Osteoblast (primary cell): ENCODE results near the gene ZNF681. TPM values are rescaled to one million over a fixed set of nuclear protein-coding genes. Genes with fewer than 3 reads are reported as not detected.

Experiments used
- DNase-seq: peaks from one replicate; pipeline ENCODE4 v3.0.0; 2011; ENCODE audit warnings: low spot score, mixed read lengths; ENCODE audit not compliant: insufficient read length; ENCODE audit errors: missing footprints
- H2AFZ ChIP-seq: 2 replicates; pipeline ENCODE4 v1.6.0; 2011; ENCODE audit warnings: mild to moderate bottlenecking, low read length
- H3K27ac ChIP-seq: 2 replicates; pipeline ENCODE4 v1.5.1; 2011; ENCODE audit warnings: mild to moderate bottlenecking, low read depth, low read length, moderate library complexity
- H3K27me3 ChIP-seq: 2 replicates; pipeline ENCODE4 v1.6.0; 2012; ENCODE audit warnings: mild to moderate bottlenecking, control low read depth, inconsistent platforms, low read length, moderate library complexity; ENCODE audit not compliant: insufficient read depth
- H3K36me3 ChIP-seq: 2 replicates; pipeline ENCODE4 v1.5.1; 2011; ENCODE audit warnings: mild to moderate bottlenecking, low read length, control low read depth, moderate library complexity; ENCODE audit not compliant: insufficient read depth
- H3K4me1 ChIP-seq: 2 replicates; pipeline ENCODE4 v1.5.1; 2011; ENCODE audit warnings: mild to moderate bottlenecking, low read length, control low read depth, moderate library complexity; ENCODE audit not compliant: insufficient read depth
- H3K4me2 ChIP-seq: 2 replicates; pipeline ENCODE4 v1.6.0; 2011; ENCODE audit warnings: mild to moderate bottlenecking, low read length; ENCODE audit not compliant: insufficient read depth
- H3K4me3 ChIP-seq: fragments of 200-600 bp; sonication (generic); 3 replicates; pipeline ENCODE4 v1.5.1; 2012; ENCODE audit warnings: mild to moderate bottlenecking, low read length, inconsistent platforms; ENCODE audit not compliant: insufficient read depth
- H3K79me2 ChIP-seq: 2 replicates; pipeline ENCODE4 v1.6.0; 2012; ENCODE audit warnings: mild to moderate bottlenecking, low read length, control low read depth, inconsistent platforms; ENCODE audit not compliant: insufficient read depth
- H3K9me3 ChIP-seq: 2 replicates; pipeline ENCODE4 v1.5.1; 2011; ENCODE audit warnings: low read depth, low read length, control low read depth
- H4K20me1 ChIP-seq: 2 replicates; pipeline ENCODE4 v1.6.0; 2012; ENCODE audit warnings: mild to moderate bottlenecking, low read length, control low read depth; ENCODE audit not compliant: insufficient read depth
- total RNA-seq: library from RNA; depleted of rRNA; stranded (reverse); fragments of >200 nt; gene quantifications from 2 replicates; pipeline ENCODE4 v1.2.3, GENCODE V29; 2012
- TF ChIP-seq, protein P1 (sequence below): IDR thresholded peaks from 2 replicates; pipeline ENCODE4 v1.5.1; 2011; ENCODE audit warnings: mild to moderate bottlenecking, low read depth, low read length, moderate library complexity; ENCODE audit errors: extremely low read depth

The ZNF681 gene
- total RNA-seq, 1 donor = 0.36 TPM

DNA sequence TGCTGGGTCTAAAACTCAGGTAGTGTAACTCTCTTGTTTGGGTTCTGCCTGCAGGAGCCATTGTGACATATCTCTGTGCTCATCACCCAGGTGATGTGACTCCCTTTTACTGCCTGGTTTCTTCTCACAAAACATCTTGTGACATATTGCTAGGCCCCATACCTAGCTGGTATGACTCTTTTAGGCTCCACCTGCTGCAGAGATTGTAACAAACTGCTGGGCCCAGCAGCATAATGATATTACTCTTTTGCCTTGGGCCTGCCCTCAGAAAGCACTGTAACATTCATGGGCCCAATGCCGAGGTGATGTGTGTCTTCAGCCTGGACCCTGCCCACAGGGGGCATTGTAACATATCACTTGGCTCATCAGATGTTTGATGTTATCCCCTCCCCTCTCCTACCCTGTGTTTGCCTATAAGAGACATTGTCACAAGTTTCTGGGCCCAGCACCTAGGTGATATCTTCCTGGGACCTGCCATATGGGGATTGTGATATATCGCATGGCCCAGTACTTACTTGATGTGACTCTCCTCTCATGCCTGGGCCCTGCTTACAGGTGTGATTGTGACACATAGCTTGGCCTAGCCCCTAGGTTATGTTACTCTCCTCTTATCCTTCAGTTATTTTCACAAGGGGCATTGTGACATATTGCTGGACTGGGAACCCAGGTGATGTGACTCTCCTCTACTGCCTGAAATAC is 18.0 kb upstream of the ZNF681 start:
- Histone ChIP-seq H3K4me1 (no peaks in the 10 kb centered on the region), H4K20me1 (no peaks in the 10 kb centered on the region), H3K4me3 (no peak overlapping the region), H3K9me3 (no peaks in the 10 kb centered on the region), H3K79me2 (no peaks in the 10 kb centered on the region), H2AFZ (no peak overlapping the region), H3K27ac (no peak overlapping the region), H3K4me2 (no peak overlapping the region), H3K36me3 (no peaks in the 10 kb centered on the region), H3K27me3 (no peaks in the 10 kb centered on the region)
- no peak for DNase-seq
- TF ChIP-seq, protein P1, sequence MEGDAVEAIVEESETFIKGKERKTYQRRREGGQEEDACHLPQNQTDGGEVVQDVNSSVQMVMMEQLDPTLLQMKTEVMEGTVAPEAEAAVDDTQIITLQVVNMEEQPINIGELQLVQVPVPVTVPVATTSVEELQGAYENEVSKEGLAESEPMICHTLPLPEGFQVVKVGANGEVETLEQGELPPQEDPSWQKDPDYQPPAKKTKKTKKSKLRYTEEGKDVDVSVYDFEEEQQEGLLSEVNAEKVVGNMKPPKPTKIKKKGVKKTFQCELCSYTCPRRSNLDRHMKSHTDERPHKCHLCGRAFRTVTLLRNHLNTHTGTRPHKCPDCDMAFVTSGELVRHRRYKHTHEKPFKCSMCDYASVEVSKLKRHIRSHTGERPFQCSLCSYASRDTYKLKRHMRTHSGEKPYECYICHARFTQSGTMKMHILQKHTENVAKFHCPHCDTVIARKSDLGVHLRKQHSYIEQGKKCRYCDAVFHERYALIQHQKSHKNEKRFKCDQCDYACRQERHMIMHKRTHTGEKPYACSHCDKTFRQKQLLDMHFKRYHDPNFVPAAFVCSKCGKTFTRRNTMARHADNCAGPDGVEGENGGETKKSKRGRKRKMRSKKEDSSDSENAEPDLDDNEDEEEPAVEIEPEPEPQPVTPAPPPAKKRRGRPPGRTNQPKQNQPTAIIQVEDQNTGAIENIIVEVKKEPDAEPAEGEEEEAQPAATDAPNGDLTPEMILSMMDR = no peak

DNA sequence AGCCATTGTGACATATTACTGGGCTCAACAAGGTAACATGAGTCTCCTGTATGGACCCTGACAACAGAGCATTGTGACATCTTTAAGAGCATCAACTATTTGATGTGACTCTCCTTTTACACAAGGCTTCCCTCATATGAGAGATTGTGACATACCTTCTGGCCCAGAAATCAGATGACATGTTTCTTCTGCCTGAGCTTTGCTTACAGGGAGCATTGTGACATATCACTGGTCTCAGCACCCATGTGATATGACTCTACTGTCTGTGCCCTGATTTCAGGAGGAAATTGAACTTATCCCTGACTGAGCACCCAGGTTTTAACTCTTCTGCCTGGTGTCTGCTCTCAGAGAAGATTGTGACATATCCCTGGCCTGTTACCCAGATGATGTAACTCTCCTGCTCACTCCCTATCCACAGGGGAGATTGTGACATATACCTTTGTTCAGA is 15.9 kb upstream of the ZNF681 start:
- Histone ChIP-seq H3K27ac (no peak overlapping the region), H2AFZ (no peak overlapping the region), H3K9me3 (no peaks in the 10 kb centered on the region), H3K4me3 (no peak overlapping the region), H3K4me1 (no peaks in the 10 kb centered on the region), H3K4me2 (no peak overlapping the region), H4K20me1 (no peaks in the 10 kb centered on the region), H3K36me3 (no peaks in the 10 kb centered on the region), H3K79me2 (no peaks in the 10 kb centered on the region), H3K27me3 (no peaks in the 10 kb centered on the region)
- DNase-seq = no peak
- TF ChIP-seq, protein P1 = no peak

DNA sequence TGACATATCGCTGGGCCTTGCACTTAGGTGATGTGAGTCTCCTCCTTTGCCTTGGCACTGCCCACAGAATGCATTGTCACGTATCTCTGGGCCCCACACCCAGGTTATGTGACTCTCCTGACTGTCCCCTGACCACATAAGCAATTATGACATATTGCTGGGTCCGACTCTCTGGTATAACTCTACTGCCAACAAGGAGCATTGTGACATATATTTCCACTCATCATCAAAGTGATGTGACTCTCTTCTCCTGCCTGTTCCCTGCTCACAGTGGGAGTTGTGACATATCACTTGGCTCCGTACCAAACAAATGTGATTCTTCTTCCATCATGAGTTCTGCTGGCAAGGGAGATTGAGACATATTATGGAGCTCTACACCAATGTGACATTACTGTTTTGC is 15.4 kb upstream of the ZNF681 start:
- no peak overlapping the region for H3K4me3 ChIP-seq
- no peaks in the 10 kb centered on the region for H3K79me2 ChIP-seq
- no peak for DNase-seq
- H3K36me3 ChIP-seq = no peaks in the 10 kb centered on the region
- no peaks in the 10 kb centered on the region for H3K27me3 ChIP-seq
- H3K4me2 ChIP-seq = no peak overlapping the region
- no peak overlapping the region for H3K27ac ChIP-seq
- H3K4me1 ChIP-seq = no peaks in the 10 kb centered on the region
- TF ChIP-seq, protein P1 = no peak
- no peaks in the 10 kb centered on the region for H3K9me3 ChIP-seq
- H2AFZ ChIP-seq = no peak overlapping the region
- H4K20me1 ChIP-seq = no peaks in the 10 kb centered on the region

DNA sequence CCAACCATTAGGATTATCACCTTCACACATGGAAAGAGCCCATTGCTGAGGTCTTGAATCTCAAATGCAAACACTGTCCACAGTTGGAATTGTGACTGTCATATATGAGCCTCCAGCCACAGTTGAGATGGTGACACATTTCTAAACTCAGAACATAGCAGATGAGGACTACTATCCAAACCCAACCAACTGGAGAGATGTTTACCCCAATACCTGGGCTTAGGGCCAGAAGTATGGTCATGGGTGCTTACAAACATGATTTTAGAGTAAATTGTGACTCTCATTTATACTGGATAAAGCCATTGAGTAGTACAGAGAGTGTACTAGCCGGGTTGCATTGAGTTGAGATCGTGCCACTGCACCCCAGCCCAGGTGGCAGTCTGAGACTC is 14.0 kb upstream of the ZNF681 start:
- H3K36me3 ChIP-seq = no peaks in the 10 kb centered on the region
- TF ChIP-seq, protein P1 = no peak
- no peaks in the 10 kb centered on the region for H3K79me2 ChIP-seq
- no peak for DNase-seq
- H3K4me1 ChIP-seq = no peaks in the 10 kb centered on the region
- H3K4me2 ChIP-seq = no peak overlapping the region
- no peak overlapping the region for H3K4me3 ChIP-seq
- no peaks in the 10 kb centered on the region for H4K20me1 ChIP-seq
- H3K9me3 ChIP-seq = no peaks in the 10 kb centered on the region
- no peaks in the 10 kb centered on the region for H3K27me3 ChIP-seq
- H2AFZ ChIP-seq = no peak overlapping the region
- H3K27ac ChIP-seq = no peak overlapping the region
